A673 (cell line): ENCODE results near the gene AFG1L.

Source experiments
- EZH2 ChIP-seq: fragments of 200-600 bp; sonication (generic); IDR thresholded peaks from 2 replicates; pipeline ENCODE4 v1.6.1; 2017; ENCODE audit warnings: borderline replicate concordance, low read depth, mild to moderate bottlenecking, mixed read lengths, antibody characterized with exemption, low read length; ENCODE audit not compliant: poor library complexity, severe bottlenecking
- TF ChIP-seq, protein P1 (sequence below): fragments of 300-800, 200-600 bp; sonication (generic); conservative IDR thresholded peaks from 2 replicates; pipeline ENCODE4 v1.5.1; 2017; ENCODE audit warnings: low read depth, mild to moderate bottlenecking, antibody characterized with exemption, low read length, moderate library complexity, mixed read lengths

DNA sequence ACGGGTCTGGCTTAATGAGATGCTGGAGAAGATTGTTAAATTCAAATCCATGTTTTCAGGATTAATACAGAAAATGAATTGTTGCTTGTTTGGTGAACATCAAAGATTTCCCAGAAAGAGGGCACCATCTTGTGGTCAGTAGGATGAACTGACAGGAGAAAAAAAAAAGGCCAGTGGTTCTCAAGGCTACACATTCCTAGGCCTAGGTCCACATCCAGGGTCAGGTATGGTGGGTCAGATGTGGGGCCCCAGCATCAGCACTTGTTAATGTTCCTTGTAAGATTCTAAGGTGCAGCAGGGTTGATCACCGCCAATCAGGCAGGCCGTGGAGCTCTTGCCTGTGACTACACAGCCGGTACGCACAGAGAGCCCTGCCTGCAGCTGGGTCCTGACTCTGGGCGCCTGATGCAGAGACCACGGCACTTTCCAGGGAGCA lies 231.9 kb downstream of the AFG1L start:
- TF ChIP-seq, protein P1, sequence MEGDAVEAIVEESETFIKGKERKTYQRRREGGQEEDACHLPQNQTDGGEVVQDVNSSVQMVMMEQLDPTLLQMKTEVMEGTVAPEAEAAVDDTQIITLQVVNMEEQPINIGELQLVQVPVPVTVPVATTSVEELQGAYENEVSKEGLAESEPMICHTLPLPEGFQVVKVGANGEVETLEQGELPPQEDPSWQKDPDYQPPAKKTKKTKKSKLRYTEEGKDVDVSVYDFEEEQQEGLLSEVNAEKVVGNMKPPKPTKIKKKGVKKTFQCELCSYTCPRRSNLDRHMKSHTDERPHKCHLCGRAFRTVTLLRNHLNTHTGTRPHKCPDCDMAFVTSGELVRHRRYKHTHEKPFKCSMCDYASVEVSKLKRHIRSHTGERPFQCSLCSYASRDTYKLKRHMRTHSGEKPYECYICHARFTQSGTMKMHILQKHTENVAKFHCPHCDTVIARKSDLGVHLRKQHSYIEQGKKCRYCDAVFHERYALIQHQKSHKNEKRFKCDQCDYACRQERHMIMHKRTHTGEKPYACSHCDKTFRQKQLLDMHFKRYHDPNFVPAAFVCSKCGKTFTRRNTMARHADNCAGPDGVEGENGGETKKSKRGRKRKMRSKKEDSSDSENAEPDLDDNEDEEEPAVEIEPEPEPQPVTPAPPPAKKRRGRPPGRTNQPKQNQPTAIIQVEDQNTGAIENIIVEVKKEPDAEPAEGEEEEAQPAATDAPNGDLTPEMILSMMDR = peak; percentile 82
- TF ChIP-seq EZH2 = no peak
